Esophagus squamous epithelium (tissue), 4 donors: ENCODE results near the gene ANKRD44.

ENCODE experiments used
- POLR2A ChIP-seq, 4 donors: fragments of 450-650 bp; IDR thresholded peaks; one replicate each; pipeline ENCODE4 v1.6.1; 2017; ENCODE audit warnings: antibody characterized with exemption in 4 of 4, mild to moderate bottlenecking in 4 of 4, moderate library complexity in 3 of 4
- TF ChIP-seq, protein P1 (sequence below), 6 experiments: fragments of 450-650 bp in 4 of 6; fragments of 200-600 bp in 2 of 6; sonication (generic) in 2 of 6; IDR thresholded peaks; one replicate each; pipeline ENCODE4 v1.5.1; 2016 to 2019; ENCODE audit warnings: antibody characterized with exemption in 6 of 6, mild to moderate bottlenecking in 4 of 6, moderate library complexity in 4 of 6

DNA sequence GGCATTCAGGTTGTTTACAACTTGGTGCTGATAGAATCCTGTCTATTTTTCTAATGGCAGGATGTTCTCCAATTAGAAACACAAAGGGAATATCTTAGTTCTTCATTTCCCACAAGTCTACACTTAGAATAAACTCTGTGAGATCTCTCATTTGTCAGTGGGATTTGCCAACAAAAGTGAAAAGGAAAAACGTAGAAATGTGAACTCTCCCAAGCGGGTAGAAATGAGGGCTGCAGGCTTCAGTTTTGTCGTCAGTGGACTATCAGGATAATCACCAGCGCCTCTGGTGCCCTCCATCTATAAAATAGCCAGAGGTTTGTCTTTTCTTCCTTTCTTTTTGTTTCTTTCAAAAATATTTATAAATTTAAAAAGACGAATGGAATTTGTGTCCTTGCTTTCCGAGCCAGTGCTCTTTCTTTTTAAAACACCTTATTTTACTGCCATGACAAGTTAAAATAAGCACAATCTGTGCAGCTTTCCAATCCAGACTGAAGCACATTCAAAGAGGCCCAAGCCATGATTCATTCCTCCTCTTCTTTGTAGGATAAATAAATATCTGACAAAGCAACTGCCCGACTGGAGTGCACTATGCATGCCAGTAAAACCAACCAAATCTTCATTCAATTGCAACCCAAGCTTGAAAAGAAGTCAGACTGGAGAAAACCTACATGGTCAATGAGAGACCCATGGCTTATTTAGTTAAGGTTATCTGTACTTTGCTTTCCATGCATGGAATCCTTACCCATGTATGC, 185.8 kb downstream of the ANKRD44 start:
- TF ChIP-seq, protein P1, sequence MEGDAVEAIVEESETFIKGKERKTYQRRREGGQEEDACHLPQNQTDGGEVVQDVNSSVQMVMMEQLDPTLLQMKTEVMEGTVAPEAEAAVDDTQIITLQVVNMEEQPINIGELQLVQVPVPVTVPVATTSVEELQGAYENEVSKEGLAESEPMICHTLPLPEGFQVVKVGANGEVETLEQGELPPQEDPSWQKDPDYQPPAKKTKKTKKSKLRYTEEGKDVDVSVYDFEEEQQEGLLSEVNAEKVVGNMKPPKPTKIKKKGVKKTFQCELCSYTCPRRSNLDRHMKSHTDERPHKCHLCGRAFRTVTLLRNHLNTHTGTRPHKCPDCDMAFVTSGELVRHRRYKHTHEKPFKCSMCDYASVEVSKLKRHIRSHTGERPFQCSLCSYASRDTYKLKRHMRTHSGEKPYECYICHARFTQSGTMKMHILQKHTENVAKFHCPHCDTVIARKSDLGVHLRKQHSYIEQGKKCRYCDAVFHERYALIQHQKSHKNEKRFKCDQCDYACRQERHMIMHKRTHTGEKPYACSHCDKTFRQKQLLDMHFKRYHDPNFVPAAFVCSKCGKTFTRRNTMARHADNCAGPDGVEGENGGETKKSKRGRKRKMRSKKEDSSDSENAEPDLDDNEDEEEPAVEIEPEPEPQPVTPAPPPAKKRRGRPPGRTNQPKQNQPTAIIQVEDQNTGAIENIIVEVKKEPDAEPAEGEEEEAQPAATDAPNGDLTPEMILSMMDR (IDR thresholded peaks at IDR 0.05): no peak
- TF ChIP-seq POLR2A (IDR thresholded peaks at IDR 0.05): no peak
